WTC11 (cell line): ENCODE results near the gene KRT6A. TPM values are rescaled to one million over a fixed set of nuclear protein-coding genes. Genes with fewer than 3 reads are reported as not detected.

Experiments
- ATAC-seq: fragments of 200-7000 bp; cut with Tn5 transposase; 2 replicates; pipeline ENCODE4 v1.10.0; 2021; ENCODE audit warnings: mild to moderate bottlenecking, moderate library complexity
- CTCF ChIA-PET: fragments of 300-600 bp; sonication (Branson Sonifier 250); formaldehyde crosslinking; loops from one replicate; lab custom pipeline; 2021; ENCODE audit warnings: antibody characterized with exemption; lab: Charles Lee
- POLR2A ChIA-PET: fragments of 350-600 bp; sonication (Branson Sonifier 250); formaldehyde crosslinking; loops from one replicate; lab custom pipeline; 2021; ENCODE audit warnings: antibody characterized with exemption; lab: Charles Lee
- DNase-seq: peaks from one replicate; pipeline ENCODE4 v3.0.0; 2021; ENCODE audit warnings: low spot score
- H3K27ac Mint-ChIP-seq: 2 replicates; pipeline ENCODE4 v1.8.0; 2021; ENCODE audit warnings: mixed read lengths
- H3K27me3 Mint-ChIP-seq: 2 replicates; pipeline ENCODE4 v1.8.0; 2021; ENCODE audit warnings: low read depth, mild to moderate bottlenecking, moderate library complexity, mixed read lengths
- H3K36me3 Mint-ChIP-seq: 2 replicates; pipeline ENCODE4 v1.8.0; 2021; ENCODE audit warnings: mixed read lengths
- H3K4me1 Mint-ChIP-seq: 2 replicates; pipeline ENCODE4 v1.8.0; 2022; ENCODE audit warnings: mixed read lengths
- H3K4me3 Mint-ChIP-seq: 2 replicates; pipeline ENCODE4 v1.8.0; 2021; ENCODE audit warnings: mild to moderate bottlenecking, moderate library complexity, mixed read lengths
- H3K9me3 Mint-ChIP-seq: 2 replicates; pipeline ENCODE4 v1.8.0; 2021; ENCODE audit warnings: mixed read lengths
- AR ChIP-seq: fragments of 250-450 bp; sonication (Bioruptor Pico); IDR thresholded peaks from 2 replicates; pipeline ENCODE4 v1.9.0; 2021; ENCODE audit warnings: mild to moderate bottlenecking
- ATF2 ChIP-seq: sonication (generic); formaldehyde crosslinking; IDR thresholded peaks from 2 replicates; pipeline ENCODE4 v1.8.1; 2022; ENCODE audit warnings: low read depth, missing genetic modification reagents, borderline replicate concordance
- CREM ChIP-seq: sonication (generic); formaldehyde crosslinking; IDR thresholded peaks from 2 replicates; pipeline ENCODE4 v1.8.1; 2022; ENCODE audit warnings: mild to moderate bottlenecking, missing genetic modification reagents, moderate library complexity
- E2F5 ChIP-seq: sonication (generic); formaldehyde crosslinking; IDR thresholded peaks from 2 replicates; pipeline ENCODE4 v1.8.1; 2022; ENCODE audit warnings: mild to moderate bottlenecking, moderate library complexity, missing genetic modification reagents
- ELF4 ChIP-seq: sonication (generic); formaldehyde crosslinking; IDR thresholded peaks from 2 replicates; pipeline ENCODE4 v1.8.1; 2022; ENCODE audit warnings: low read depth, mild to moderate bottlenecking, moderate library complexity, missing genetic modification reagents
- ESRRA ChIP-seq: sonication (generic); formaldehyde crosslinking; IDR thresholded peaks from 2 replicates; pipeline ENCODE4 v1.8.1; 2022; ENCODE audit warnings: mild to moderate bottlenecking, missing genetic modification reagents, borderline replicate concordance
- GABPB1 ChIP-seq: sonication (generic); formaldehyde crosslinking; IDR thresholded peaks from 2 replicates; pipeline ENCODE4 v1.8.1; 2023; ENCODE audit warnings: mild to moderate bottlenecking, missing genetic modification reagents
- GRHL2 ChIP-seq: fragments of 250-450 bp; sonication (Bioruptor Pico); IDR thresholded peaks from 2 replicates; pipeline ENCODE4 v1.8.0; 2022; ENCODE audit warnings: mild to moderate bottlenecking, moderate library complexity; ENCODE audit not compliant: insufficient replicate concordance, severe bottlenecking
- GTF2I ChIP-seq: fragments of 250-450 bp; sonication (Bioruptor Pico); conservative IDR thresholded peaks from 2 replicates; pipeline ENCODE4 v1.4.0; 2021; ENCODE audit warnings: mild to moderate bottlenecking
- JUN ChIP-seq: sonication (generic); formaldehyde crosslinking; IDR thresholded peaks from 2 replicates; pipeline ENCODE4 v1.8.0; 2023; ENCODE audit warnings: mild to moderate bottlenecking, missing genetic modification reagents
- MAX ChIP-seq: sonication (generic); formaldehyde crosslinking; IDR thresholded peaks from 2 replicates; pipeline ENCODE4 v1.8.0; 2022; ENCODE audit warnings: mild to moderate bottlenecking, missing genetic modification reagents
- MLX ChIP-seq: sonication (generic); formaldehyde crosslinking; IDR thresholded peaks from 2 replicates; pipeline ENCODE4 v1.8.1; 2023; ENCODE audit warnings: mild to moderate bottlenecking, missing genetic modification reagents, moderate library complexity
- NFATC4 ChIP-seq: fragments of 250-450 bp; sonication (Bioruptor Pico); IDR thresholded peaks from 2 replicates; pipeline ENCODE4 v1.9.0; 2021; ENCODE audit warnings: mild to moderate bottlenecking
- NR2C2 ChIP-seq: sonication (generic); formaldehyde crosslinking; IDR thresholded peaks from 2 replicates; pipeline ENCODE4 v1.8.0; 2022; ENCODE audit warnings: mild to moderate bottlenecking, missing genetic modification reagents
- PRRX2 ChIP-seq: fragments of 250-450 bp; sonication (Bioruptor Pico); IDR thresholded peaks from 2 replicates; pipeline ENCODE4 v1.8.0; 2021; ENCODE audit warnings: mild to moderate bottlenecking
- RELA ChIP-seq: sonication (generic); formaldehyde crosslinking; IDR thresholded peaks from 2 replicates; pipeline ENCODE4 v1.8.1; 2022; ENCODE audit warnings: missing genetic modification reagents, mild to moderate bottlenecking, borderline replicate concordance
- RORB ChIP-seq: fragments of 250-450 bp; sonication (Bioruptor Pico); IDR thresholded peaks from 2 replicates; pipeline ENCODE4 v1.9.0; 2021; ENCODE audit warnings: mild to moderate bottlenecking
- SMAD3 ChIP-seq: sonication (generic); formaldehyde crosslinking; IDR thresholded peaks from 2 replicates; pipeline ENCODE4 v1.8.0; 2022; ENCODE audit warnings: missing genetic modification reagents, mild to moderate bottlenecking, borderline replicate concordance
- SMAD4 ChIP-seq: sonication (generic); formaldehyde crosslinking; IDR thresholded peaks from 2 replicates; pipeline ENCODE4 v1.8.0; 2022; ENCODE audit warnings: mild to moderate bottlenecking, missing genetic modification reagents
- SP1 ChIP-seq: sonication (generic); formaldehyde crosslinking; conservative IDR thresholded peaks from 2 replicates; pipeline ENCODE4 v1.8.1; 2022; ENCODE audit warnings: missing genetic modification reagents
- TEAD4 ChIP-seq: sonication (generic); formaldehyde crosslinking; IDR thresholded peaks from 2 replicates; pipeline ENCODE4 v1.8.0; 2022; ENCODE audit warnings: mild to moderate bottlenecking, missing genetic modification reagents
- ZNF138 ChIP-seq: sonication (generic); formaldehyde crosslinking; conservative IDR thresholded peaks from 2 replicates; pipeline ENCODE4 v1.8.1; 2022; ENCODE audit warnings: mild to moderate bottlenecking, moderate library complexity, missing genetic modification reagents
- ZNF425 ChIP-seq: fragments of 250-450 bp; sonication (Bioruptor Pico); conservative IDR thresholded peaks from 2 replicates; pipeline ENCODE4 v1.9.0; 2021; ENCODE audit warnings: mild to moderate bottlenecking
- total RNA-seq: library from RNA; stranded (reverse); gene quantifications from 3 replicates; pipeline ENCODE4 v1.2.3, GENCODE V29; 2021

The KRT6A gene
- total RNA-seq, 1 experiment from 2014 or later: not detected

- TF ChIP-seq GRHL2 (CRISPR knock-in tag): no peak
- TF ChIP-seq ZNF138 (CRISPR knock-in tag): no peak
- TF ChIP-seq RORB (CRISPR knock-in tag): no peak
- no peak for TF ChIP-seq NR2C2
- TF ChIP-seq ATF2 (CRISPR knock-in tag): no peak
- no peak for TF ChIP-seq GABPB1
- DNase-seq (no peak), ATAC-seq (no peak)
- Mint-ChIP-seq H3K4me3 (no peak overlapping the region), H3K27ac (no peak overlapping the region), H3K27me3 (peaks cover 6% of the 10 kb centered on the region; the same call in 1 of the 2 replicates), H3K36me3 (0 out of 2 replicates have a peak, but pooled peaks cover 3% of the 10 kb centered on the region), H3K4me1 (no peaks in the 10 kb centered on the region), H3K9me3 (peaks cover 34% of the 10 kb centered on the region)
- ChIA-PET CTCF (interaction anchor here (0.7 kb wide), 1 partner anchor 392 kb away, joined by 3 read pairs; no protein-coding TSS in a partner anchor), POLR2A (no interaction called here)
These were observed 5.8 kb downstream of the KRT6A start for GRCh38 chr12:52487211-52487610.

GRCh38 chr12:52486166-52487105 lies 6.6 kb downstream of the KRT6A start:
- POLR2A ChIA-PET: no interaction called here
- H3K27me3 Mint-ChIP-seq: peaks cover 3% of the 10 kb centered on the region; the same call in 1 of the 2 replicates
- H3K4me3 Mint-ChIP-seq: no peak overlapping the region
- no peaks in the 10 kb centered on the region for H3K4me1 Mint-ChIP-seq
- no peak for TF ChIP-seq ESRRA (CRISPR knock-in tag)
- no peak for TF ChIP-seq ELF4 (CRISPR knock-in tag)
- TF ChIP-seq ATF2 (CRISPR knock-in tag): no peak
- no peak for TF ChIP-seq SMAD4 (CRISPR knock-in tag)
- TF ChIP-seq AR (CRISPR knock-in tag): no peak
- no peak for TF ChIP-seq GTF2I
- TF ChIP-seq MLX (CRISPR knock-in tag): no peak
- no peak for TF ChIP-seq E2F5
- no peak for TF ChIP-seq NFATC4 (CRISPR knock-in tag)
- TF ChIP-seq CREM (CRISPR knock-in tag): no peak
- TF ChIP-seq SP1 (CRISPR knock-in tag): no peak
- TF ChIP-seq TEAD4 (CRISPR knock-in tag): no peak
- TF ChIP-seq PRRX2: no peak
- no peak for TF ChIP-seq SMAD3
- TF ChIP-seq ZNF425: no peak
- TF ChIP-seq MAX (CRISPR knock-in tag): no peak
- TF ChIP-seq RELA: no peak
- TF ChIP-seq JUN (CRISPR knock-in tag): no peak
- TF ChIP-seq, all 79 proteins: peak for 0
- CTCF ChIA-PET: interaction anchor here (0.7 kb wide), 1 partner anchor 393 kb away, joined by 3 read pairs; no protein-coding TSS in a partner anchor
- no peak for DNase-seq
- 0 out of 2 replicates have a peak, but pooled peaks cover 3% of the 10 kb centered on the region for H3K36me3 Mint-ChIP-seq
- ATAC-seq: no peak
- peaks cover 32% of the 10 kb centered on the region for H3K9me3 Mint-ChIP-seq
- no peak overlapping the region for H3K27ac Mint-ChIP-seq
